HEK293 (cell line): ENCODE measurements around the gene DNAJB8.

ENCODE experiments used
- CTCF ChIA-PET: fragments of 350-600 bp; formaldehyde crosslinking; extraction: SDS; loops from one replicate; lab custom pipeline; 2021; ENCODE audit warnings: antibody characterized with exemption; lab: Yijun Ruan, JAX
- POLR2A ChIA-PET: fragments of 300-600 bp; formaldehyde crosslinking; extraction: SDS; loops from one replicate; lab custom pipeline; 2020; ENCODE audit warnings: antibody characterized with exemption, inconsistent platforms; lab: Yijun Ruan, JAX
- H3K27ac ChIP-seq: fragments of 200-500 bp; sonication (Bioruptor generic); 2 replicates; pipeline ENCODE4 v1.5.1; 2014; ENCODE audit warnings: low read depth, low read length, control low read depth, inconsistent platforms; ENCODE audit errors: extremely low read depth
- H3K36me3 ChIP-seq, 2 experiments: fragments of 200-500 bp in 1 of 2; sonication (Bioruptor generic) in 1 of 2; 1 replicate in 1 of 2; 2 replicates in 1 of 2; pipeline ENCODE4 v1.5.1; 2014 to 2017; ENCODE audit warnings: inconsistent platforms in 2 of 2, low read length in 2 of 2; ENCODE audit not compliant: control insufficient read depth in 2 of 2, insufficient read depth in 1 of 2
- H3K4me1 ChIP-seq: fragments of 200-500 bp; sonication (Bioruptor generic); 2 replicates; pipeline ENCODE4 v1.5.1; 2014; ENCODE audit warnings: mild to moderate bottlenecking, low read length, inconsistent platforms; ENCODE audit not compliant: control insufficient read depth, insufficient read depth
- H3K4me3 ChIP-seq: 2 replicates; pipeline ENCODE4 v1.5.1; 2011; ENCODE audit warnings: low read depth, mild to moderate bottlenecking, control low read depth, low read length, moderate library complexity
- H3K9me3 ChIP-seq: fragments of 200-500 bp; sonication (Bioruptor generic); 2 replicates; pipeline ENCODE4 v1.5.1; 2014; ENCODE audit warnings: low read depth, low read length, inconsistent platforms; ENCODE audit not compliant: control insufficient read depth, insufficient read depth
- GLIS1 ChIP-seq: fragments of 450-650 bp; formaldehyde crosslinking; IDR thresholded peaks from 2 replicates; pipeline ENCODE4 v1.5.1; 2016; ENCODE audit warnings: missing biosample characterization, missing genetic modification characterization
- GLIS2 ChIP-seq: fragments of 450-650 bp; formaldehyde crosslinking; IDR thresholded peaks from 2 replicates; pipeline ENCODE4 v1.5.1; 2016; ENCODE audit warnings: missing biosample characterization, missing genetic modification characterization
- HOXA7 ChIP-seq: sonication (generic); formaldehyde crosslinking; IDR thresholded peaks from 2 replicates; pipeline ENCODE4 v1.8.1; 2022; ENCODE audit warnings: missing genetic modification reagents, borderline replicate concordance
- PBX3 ChIP-seq: sonication (generic); formaldehyde crosslinking; IDR thresholded peaks from 2 replicates; pipeline ENCODE4 v1.8.1; 2022; ENCODE audit warnings: mild to moderate bottlenecking, moderate library complexity, missing genetic modification reagents
- PRDM10 ChIP-seq: fragments of 450-650 bp; formaldehyde crosslinking; IDR thresholded peaks from 2 replicates; pipeline ENCODE4 v1.5.1; 2016; ENCODE audit warnings: missing biosample characterization, missing genetic modification characterization
- SCRT2 ChIP-seq: fragments of 450-650 bp; formaldehyde crosslinking; IDR thresholded peaks from 2 replicates; pipeline ENCODE4 v1.5.1; 2016; ENCODE audit warnings: missing biosample characterization, missing genetic modification characterization
- ZBTB26 ChIP-seq: fragments of 450-650 bp; formaldehyde crosslinking; optimal IDR thresholded peaks from 2 replicates; pipeline ENCODE3; 2016; ENCODE audit warnings: missing biosample characterization, mild to moderate bottlenecking, missing genetic modification characterization
- ZBTB8A ChIP-seq: fragments of 450-650 bp; formaldehyde crosslinking; IDR thresholded peaks from 2 replicates; pipeline ENCODE4 v1.5.1; 2016; ENCODE audit warnings: missing biosample characterization, missing genetic modification characterization
- ZNF155 ChIP-seq: fragments of 450-650 bp; formaldehyde crosslinking; IDR thresholded peaks from 2 replicates; pipeline ENCODE4 v1.5.1; 2016; ENCODE audit warnings: missing biosample characterization, missing genetic modification characterization
- ZNF335 ChIP-seq: fragments of 450-650 bp; formaldehyde crosslinking; conservative IDR thresholded peaks from 2 replicates; pipeline ENCODE4 v1.5.1; 2016; ENCODE audit warnings: missing biosample characterization, missing genetic modification characterization
- ZNF426 ChIP-seq: fragments of 450-650 bp; formaldehyde crosslinking; IDR thresholded peaks from 2 replicates; pipeline ENCODE4 v1.5.1; 2017; ENCODE audit warnings: missing biosample characterization, missing genetic modification characterization, mild to moderate bottlenecking, inconsistent platforms, moderate library complexity
- ZNF561 ChIP-seq: fragments of 450-650 bp; IDR thresholded peaks from 2 replicates; pipeline ENCODE4 v1.5.1; 2018; ENCODE audit warnings: missing biosample characterization, missing genetic modification characterization, borderline replicate concordance
- ZNF580 ChIP-seq: fragments of 450-650 bp; formaldehyde crosslinking; IDR thresholded peaks from 2 replicates; pipeline ENCODE4 v1.5.1; 2016; ENCODE audit warnings: missing biosample characterization, missing genetic modification characterization
- ZNF596 ChIP-seq: fragments of 450-650 bp; IDR thresholded peaks from 2 replicates; pipeline ENCODE4 v1.5.0; 2018; ENCODE audit warnings: missing biosample characterization, mild to moderate bottlenecking, missing genetic modification characterization, moderate library complexity
- ZNF600 ChIP-seq: fragments of 450-650 bp; formaldehyde crosslinking; IDR thresholded peaks from 2 replicates; pipeline ENCODE4 v1.5.1; 2016; ENCODE audit warnings: missing biosample characterization, missing genetic modification characterization
- ZNF639 ChIP-seq: fragments of 450-650 bp; formaldehyde crosslinking; IDR thresholded peaks from 2 replicates; pipeline ENCODE4 v1.5.1; 2016; ENCODE audit warnings: missing biosample characterization, missing genetic modification characterization
- ZNF664 ChIP-seq: fragments of 450-650 bp; formaldehyde crosslinking; IDR thresholded peaks from 2 replicates; pipeline ENCODE4 v1.5.1; 2016; ENCODE audit warnings: missing biosample characterization, missing genetic modification characterization
- ZSCAN30 ChIP-seq: fragments of 450-650 bp; IDR thresholded peaks from 2 replicates; pipeline ENCODE4 v1.5.1; 2018; ENCODE audit warnings: missing biosample characterization, mild to moderate bottlenecking, missing genetic modification characterization, moderate library complexity

The DNAJB8 gene

GRCh38 chr3:128427872-128428822 is 38.5 kb downstream of the DNAJB8 start:
- Histone ChIP-seq H3K9me3 (no peaks in the 10 kb centered on the region), H3K36me3 (no peaks in the 10 kb centered on the region), H3K27ac (no peak overlapping the region; the same call in 1 of the 2 replicates), H3K4me1 (no peaks in the 10 kb centered on the region), H3K4me3 (no peak overlapping the region)
- ChIA-PET POLR2A (no interaction called here), CTCF (interaction anchor here (0.5 to 3.9 kb wide), 7 partner anchors 10 to 804 kb away, joined by 3 to 19 read pairs (median 4); no protein-coding TSS in a partner anchor)
- TF ChIP-seq ZNF596, result no peak
- peak; percentile 20; the same call in 1 of the 2 replicates for TF ChIP-seq ZNF335 (tag by site-specific recombination)
- no peak for TF ChIP-seq ZBTB8A (tag by site-specific recombination)
- TF ChIP-seq SCRT2, result peak; percentile 53

- Histone ChIP-seq H3K9me3 (no peaks in the 10 kb centered on the region), H3K4me1 (no peaks in the 10 kb centered on the region), H3K36me3 (no peaks in the 10 kb centered on the region), H3K4me3 (no peak overlapping the region), H3K27ac (no peak overlapping the region; the same call in 1 of the 2 replicates)
- ChIA-PET POLR2A (no interaction called here), CTCF (interaction anchor here (0.5 to 3.9 kb wide), 10 partner anchors 11 to 803 kb away, joined by 3 to 19 read pairs (median 4); no protein-coding TSS in a partner anchor)
- no peak for TF ChIP-seq HOXA7
- TF ChIP-seq ZNF335 (tag by site-specific recombination), result peak; percentile 72
- no peak for TF ChIP-seq ZNF155 (tag by site-specific recombination)
Observed at GRCh38 chr3:128427175-128427857, 39.4 kb downstream of the DNAJB8 start.

GRCh38 chr3:128426128-128426921 is 40.4 kb downstream of the DNAJB8 start:
- ChIA-PET CTCF (interaction anchor here (0.5 to 3.9 kb wide), 23 partner anchors 10 to 224 kb away, joined by 3 to 19 read pairs (median 4); no protein-coding TSS in a partner anchor), POLR2A (interaction anchor here (1.4 kb wide), 1 partner anchor 71 kb away, joined by 4 read pairs; no protein-coding TSS in a partner anchor)
- Histone ChIP-seq H3K4me3 (no peak overlapping the region), H3K9me3 (no peaks in the 10 kb centered on the region), H3K36me3 (no peaks in the 10 kb centered on the region), H3K4me1 (no peaks in the 10 kb centered on the region), H3K27ac (no peak overlapping the region)
- TF ChIP-seq ZNF600, result peak; percentile 44; the same call in 1 of the 2 replicates
- peak; percentile 93 for TF ChIP-seq ZBTB8A (tag by site-specific recombination)
- TF ChIP-seq PBX3 (CRISPR knock-in tag), result 0 out of 2 replicates have a peak, but pooled peaks have one; percentile 43
- TF ChIP-seq ZNF580 (tag by site-specific recombination), result no peak
- TF ChIP-seq ZSCAN30 (tag by site-specific recombination), result peak; percentile 19; the same call in 1 of the 2 replicates
- TF ChIP-seq GLIS1 (tag by site-specific recombination), result peak; percentile 82
- TF ChIP-seq ZBTB26 (tag by site-specific recombination), result peak; percentile 35
- no peak for TF ChIP-seq ZNF426 (tag by site-specific recombination)
- 0 out of 2 replicates have a peak, but pooled peaks have one; percentile 37 for TF ChIP-seq ZNF561 (tag by site-specific recombination)
- no peak for TF ChIP-seq ZNF639 (tag by site-specific recombination)
- no peak for TF ChIP-seq ZNF664 (tag by site-specific recombination)
- peak; percentile 41; the same call in 1 of the 2 replicates for TF ChIP-seq PRDM10 (tag by site-specific recombination)
- TF ChIP-seq GLIS2, result peak; percentile 20; the same call in 1 of the 2 replicates
